ENCODE data around the gene ABI3BP. TPM values are rescaled to one million over a fixed set of nuclear protein-coding genes. Genes with fewer than 3 reads are reported as not detected.

The ABI3BP gene
- total RNA-seq, 1 experiment from 2014 or later = 23.4 TPM

GRCh38 chr3:100972301-100972844 lies 20.8 kb downstream of the ABI3BP start:
- DNase-seq (no peak), ATAC-seq (no peak)
- H3K4me2 ChIP-seq (ENCODE audit: low read length) = peak overlapping the region; percentile 45; the same call in 1 of the 2 replicates
- no peak overlapping the region for H3K27ac ChIP-seq (ENCODE audit: low read length)
- 0 out of 2 replicates have a peak, but pooled peaks cover 3% of the 10 kb centered on the region for H3K36me3 ChIP-seq (ENCODE audit: low read depth, low read length)
- no TSS peak for BruUV-seq (replicated peaks)
- H4K20me1 ChIP-seq (ENCODE audit: low read length) = no peaks in the 10 kb centered on the region
- H3K9me3 ChIP-seq (ENCODE audit: low read length) = no peaks in the 10 kb centered on the region; the same call in 1 of the 2 replicates
- intact Hi-C loops (cut with micrococcal nuclease) = no loop called here
- peaks cover 22% of the 10 kb centered on the region for H3K4me1 ChIP-seq (ENCODE audit: insufficient read depth, low read length)
- ChIA-PET CTCF (interaction anchor here (1.0 kb wide), 1 partner anchor 224 kb away, joined by 3 read pairs; no protein-coding TSS in a partner anchor), POLR2A (ENCODE audit: unreplicated experiment) (no interaction called here)
- no peaks in the 10 kb centered on the region for H3F3A ChIP-seq (ENCODE audit: low read length, unreplicated experiment)
- H3K27me3 ChIP-seq (ENCODE audit: low read length) = no peaks in the 10 kb centered on the region
- H3K9ac ChIP-seq (ENCODE audit: low read length) = no peak overlapping the region
- TF ChIP-seq EZH2 (IDR thresholded peaks at IDR 0.05; ENCODE audit: low read length, unreplicated experiment) (no peak), CTCF (conservative IDR thresholded peaks at IDR 0.05; ENCODE audit: low read depth, low read length) (no peak), EZH2phosphoT487 (IDR thresholded peaks at IDR 0.05; ENCODE audit: borderline replicate concordance, low read length) (no peak)
- H2AFZ ChIP-seq (ENCODE audit: low read length) = peak overlapping the region; percentile 18; the same call in 1 of the 2 replicates
- H3K9me2 ChIP-seq (replicated peaks; ENCODE audit: low read length) = no peaks in the 10 kb centered on the region
- no peak overlapping the region for H3K4me3 ChIP-seq (ENCODE audit: low read length)
- no peaks in the 10 kb centered on the region for H3K79me2 ChIP-seq (ENCODE audit: low read length)

GRCh38 chr3:100971798-100972197 lies 21.4 kb downstream of the ABI3BP start:
- POLR2A ChIA-PET (ENCODE audit: unreplicated experiment) = no interaction called here
- no peaks in the 10 kb centered on the region for H4K20me1 ChIP-seq (ENCODE audit: low read length)
- H3K9ac ChIP-seq (ENCODE audit: low read length) = no peak overlapping the region
- no peak overlapping the region for H3K4me3 ChIP-seq (ENCODE audit: low read length)
- H3K79me2 ChIP-seq (ENCODE audit: low read length) = no peaks in the 10 kb centered on the region
- no peaks in the 10 kb centered on the region for H3F3A ChIP-seq (ENCODE audit: low read length, unreplicated experiment)
- TF ChIP-seq EZH2 (IDR thresholded peaks at IDR 0.05; ENCODE audit: low read length, unreplicated experiment) (no peak), CTCF (conservative IDR thresholded peaks at IDR 0.05; ENCODE audit: low read depth, low read length) (no peak), EZH2phosphoT487 (IDR thresholded peaks at IDR 0.05; ENCODE audit: borderline replicate concordance, low read length) (no peak)
- BruUV-seq (replicated peaks) = no TSS peak
- H3K36me3 ChIP-seq (ENCODE audit: low read depth, low read length) = no peaks in the 10 kb centered on the region
- ATAC-seq = no peak
- H3K9me3 ChIP-seq (ENCODE audit: low read length) = no peaks in the 10 kb centered on the region
- no peak overlapping the region for H3K4me2 ChIP-seq (ENCODE audit: low read length)
- CTCF ChIA-PET = no interaction called here
- H3K27ac ChIP-seq (ENCODE audit: low read length) = no peak overlapping the region
- no peak for DNase-seq
- peaks cover 22% of the 10 kb centered on the region for H3K4me1 ChIP-seq (ENCODE audit: insufficient read depth, low read length)
- H3K27me3 ChIP-seq (ENCODE audit: low read length) = no peaks in the 10 kb centered on the region
- no peaks in the 10 kb centered on the region for H3K9me2 ChIP-seq (replicated peaks; ENCODE audit: low read length)
- intact Hi-C loops (cut with micrococcal nuclease) = no loop called here
- no peak overlapping the region for H2AFZ ChIP-seq (ENCODE audit: low read length)

- peaks cover 22% of the 10 kb centered on the region for H3K4me1 ChIP-seq (ENCODE audit: insufficient read depth, low read length)
- H3K9me2 ChIP-seq (replicated peaks; ENCODE audit: low read length) = no peaks in the 10 kb centered on the region
- no peaks in the 10 kb centered on the region for H3K27me3 ChIP-seq (ENCODE audit: low read length)
- H3K9ac ChIP-seq (ENCODE audit: low read length) = no peak overlapping the region
- H3K4me2 ChIP-seq (ENCODE audit: low read length) = no peak overlapping the region
- no peaks in the 10 kb centered on the region for H3F3A ChIP-seq (ENCODE audit: low read length, unreplicated experiment)
- CTCF ChIA-PET = no interaction called here
- no peak for ATAC-seq
- H3K36me3 ChIP-seq (ENCODE audit: low read depth, low read length) = no peaks in the 10 kb centered on the region
- intact Hi-C loops (cut with micrococcal nuclease) = no loop called here
- H3K27ac ChIP-seq (ENCODE audit: low read length) = no peak overlapping the region
- no peaks in the 10 kb centered on the region for H3K79me2 ChIP-seq (ENCODE audit: low read length)
- no TSS peak for BruUV-seq (replicated peaks)
- TF ChIP-seq CTCF (conservative IDR thresholded peaks at IDR 0.05; ENCODE audit: low read depth, low read length) (no peak), EZH2phosphoT487 (IDR thresholded peaks at IDR 0.05; ENCODE audit: borderline replicate concordance, low read length) (no peak), EZH2 (IDR thresholded peaks at IDR 0.05; ENCODE audit: low read length, unreplicated experiment) (no peak)
- H4K20me1 ChIP-seq (ENCODE audit: low read length) = no peaks in the 10 kb centered on the region
- DNase-seq = no peak
- no peaks in the 10 kb centered on the region for H3K9me3 ChIP-seq (ENCODE audit: low read length)
- H3K4me3 ChIP-seq (ENCODE audit: low read length) = no peak overlapping the region
- POLR2A ChIA-PET (ENCODE audit: unreplicated experiment) = no interaction called here
- H2AFZ ChIP-seq (ENCODE audit: low read length) = no peak overlapping the region
Observed at GRCh38 chr3:100970477-100970990, 22.7 kb downstream of the ABI3BP start.
